ENCODE measurements around the gene DHDH. TPM values are rescaled to one million over a fixed set of nuclear protein-coding genes. Genes with fewer than 3 reads are reported as not detected.
A peak's percentile ranks its signal among the peaks of the same experiment; 100 is the strongest.

The DHDH gene
- total and polyA plus RNA-seq, 2 of the 13 experiments (the other 11 are each of a cell fraction or from before 2014, with no cell fraction given), result 0.13 to 0.91 TPM

GRCh38 chr19:48965806-48966540, 32.5 kb downstream of the DHDH start (continued):
- TF ChIP-seq, protein P1, sequence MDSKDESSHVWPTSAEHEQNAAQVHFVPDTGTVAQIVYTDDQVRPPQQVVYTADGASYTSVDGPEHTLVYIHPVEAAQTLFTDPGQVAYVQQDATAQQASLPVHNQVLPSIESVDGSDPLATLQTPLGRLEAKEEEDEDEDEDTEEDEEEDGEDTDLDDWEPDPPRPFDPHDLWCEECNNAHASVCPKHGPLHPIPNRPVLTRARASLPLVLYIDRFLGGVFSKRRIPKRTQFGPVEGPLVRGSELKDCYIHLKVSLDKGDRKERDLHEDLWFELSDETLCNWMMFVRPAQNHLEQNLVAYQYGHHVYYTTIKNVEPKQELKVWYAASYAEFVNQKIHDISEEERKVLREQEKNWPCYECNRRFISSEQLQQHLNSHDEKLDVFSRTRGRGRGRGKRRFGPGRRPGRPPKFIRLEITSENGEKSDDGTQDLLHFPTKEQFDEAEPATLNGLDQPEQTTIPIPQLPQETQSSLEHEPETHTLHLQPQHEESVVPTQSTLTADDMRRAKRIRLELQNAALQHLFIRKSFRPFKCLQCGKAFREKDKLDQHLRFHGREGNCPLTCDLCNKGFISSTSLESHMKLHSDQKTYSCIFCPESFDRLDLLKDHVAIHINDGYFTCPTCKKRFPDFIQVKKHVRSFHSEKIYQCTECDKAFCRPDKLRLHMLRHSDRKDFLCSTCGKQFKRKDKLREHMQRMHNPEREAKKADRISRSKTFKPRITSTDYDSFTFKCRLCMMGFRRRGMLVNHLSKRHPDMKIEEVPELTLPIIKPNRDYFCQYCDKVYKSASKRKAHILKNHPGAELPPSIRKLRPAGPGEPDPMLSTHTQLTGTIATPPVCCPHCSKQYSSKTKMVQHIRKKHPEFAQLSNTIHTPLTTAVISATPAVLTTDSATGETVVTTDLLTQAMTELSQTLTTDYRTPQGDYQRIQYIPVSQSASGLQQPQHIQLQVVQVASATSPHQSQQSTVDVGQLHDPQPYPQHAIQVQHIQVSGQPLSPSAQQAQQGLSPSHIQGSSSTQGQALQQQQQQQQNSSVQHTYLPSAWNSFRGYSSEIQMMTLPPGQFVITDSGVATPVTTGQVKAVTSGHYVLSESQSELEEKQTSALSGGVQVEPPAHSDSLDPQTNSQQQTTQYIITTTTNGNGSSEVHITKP (CRISPR knock-in tag; IDR thresholded peaks at IDR 0.05; ENCODE audit: low read depth), result no peak
- TF ChIP-seq HDAC6 (IDR thresholded peaks at IDR 0.05; ENCODE audit: low read depth, low read length), result no peak
- TF ChIP-seq ZFP62 (CRISPR knock-in tag; IDR thresholded peaks at IDR 0.05), result no peak
- TF ChIP-seq CC2D1A (CRISPR knock-in tag; IDR thresholded peaks at IDR 0.05), result no peak
- no peak for TF ChIP-seq LRRFIP1 (CRISPR knock-in tag; conservative IDR thresholded peaks at IDR 0.05)
- no peak; the same call in 1 of the 2 replicates for TF ChIP-seq KLF12 (CRISPR knock-in tag; IDR thresholded peaks at IDR 0.05; ENCODE audit: borderline replicate concordance)
- no peak for TF ChIP-seq ZNF501 (CRISPR knock-in tag; IDR thresholded peaks at IDR 0.05)
- no peak; the same call in 1 of the 2 replicates for TF ChIP-seq FIP1L1 (IDR thresholded peaks at IDR 0.05; ENCODE audit: borderline replicate concordance, insufficient read depth, low read depth, low read length)
- TF ChIP-seq, protein P2, sequence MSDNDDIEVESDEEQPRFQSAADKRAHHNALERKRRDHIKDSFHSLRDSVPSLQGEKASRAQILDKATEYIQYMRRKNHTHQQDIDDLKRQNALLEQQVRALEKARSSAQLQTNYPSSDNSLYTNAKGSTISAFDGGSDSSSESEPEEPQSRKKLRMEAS (IDR thresholded peaks at IDR 0.05), result 0 out of 2 replicates have a peak, but pooled peaks have one; percentile 32
- no peak for TF ChIP-seq ZNF383 (CRISPR knock-in tag; IDR thresholded peaks at IDR 0.05; ENCODE audit: borderline replicate concordance)
- no peak; the same call in 1 of the 2 replicates for TF ChIP-seq SAFB2 (CRISPR knock-in tag; IDR thresholded peaks at IDR 0.05; ENCODE audit: borderline replicate concordance, low read depth)
- no peak for TF ChIP-seq ZMYM3 (CRISPR knock-in tag; IDR thresholded peaks at IDR 0.05)
- TF ChIP-seq, protein P3, sequence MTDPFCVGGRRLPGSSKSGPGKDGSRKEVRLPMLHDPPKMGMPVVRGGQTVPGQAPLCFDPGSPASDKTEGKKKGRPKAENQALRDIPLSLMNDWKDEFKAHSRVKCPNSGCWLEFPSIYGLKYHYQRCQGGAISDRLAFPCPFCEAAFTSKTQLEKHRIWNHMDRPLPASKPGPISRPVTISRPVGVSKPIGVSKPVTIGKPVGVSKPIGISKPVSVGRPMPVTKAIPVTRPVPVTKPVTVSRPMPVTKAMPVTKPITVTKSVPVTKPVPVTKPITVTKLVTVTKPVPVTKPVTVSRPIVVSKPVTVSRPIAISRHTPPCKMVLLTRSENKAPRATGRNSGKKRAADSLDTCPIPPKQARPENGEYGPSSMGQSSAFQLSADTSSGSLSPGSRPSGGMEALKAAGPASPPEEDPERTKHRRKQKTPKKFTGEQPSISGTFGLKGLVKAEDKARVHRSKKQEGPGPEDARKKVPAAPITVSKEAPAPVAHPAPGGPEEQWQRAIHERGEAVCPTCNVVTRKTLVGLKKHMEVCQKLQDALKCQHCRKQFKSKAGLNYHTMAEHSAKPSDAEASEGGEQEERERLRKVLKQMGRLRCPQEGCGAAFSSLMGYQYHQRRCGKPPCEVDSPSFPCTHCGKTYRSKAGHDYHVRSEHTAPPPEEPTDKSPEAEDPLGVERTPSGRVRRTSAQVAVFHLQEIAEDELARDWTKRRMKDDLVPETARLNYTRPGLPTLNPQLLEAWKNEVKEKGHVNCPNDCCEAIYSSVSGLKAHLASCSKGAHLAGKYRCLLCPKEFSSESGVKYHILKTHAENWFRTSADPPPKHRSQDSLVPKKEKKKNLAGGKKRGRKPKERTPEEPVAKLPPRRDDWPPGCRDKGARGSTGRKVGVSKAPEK (CRISPR knock-in tag; IDR thresholded peaks at IDR 0.05; ENCODE audit: borderline replicate concordance), result no peak
- TF ChIP-seq POLR2G (IDR thresholded peaks at IDR 0.05; ENCODE audit: low read depth, low read length), result peak; percentile 8; the same call in 1 of the 2 replicates
- no peak; the same call in 1 of the 2 replicates for TF ChIP-seq SNAPC2 (CRISPR knock-in tag; IDR thresholded peaks at IDR 0.05)
- no peak for TF ChIP-seq STAG1 (CRISPR knock-in tag; IDR thresholded peaks at IDR 0.05)
- TF ChIP-seq ZNF329 (CRISPR knock-in tag; IDR thresholded peaks at IDR 0.05; ENCODE audit: low read depth), result no peak
- no peak for TF ChIP-seq ZNF614 (CRISPR knock-in tag; IDR thresholded peaks at IDR 0.05; ENCODE audit: borderline replicate concordance)
- no peak for TF ChIP-seq ISX (CRISPR knock-in tag; conservative IDR thresholded peaks at IDR 0.05)
- TF ChIP-seq TGIF2 (CRISPR knock-in tag; IDR thresholded peaks at IDR 0.05), result no peak
